Measurements from ENCODE around the gene RDX. TPM values are rescaled to one million over a fixed set of nuclear protein-coding genes. Genes with fewer than 3 reads are reported as not detected.

The RDX gene
- total and polyA plus RNA-seq, 2 experiments from 2014 or later, result 45.2 to 226 TPM

GRCh38 chr11:110148775-110149744 is 147.4 kb downstream of the RDX start:
- no peaks in the 10 kb centered on the region for H3K27me3 ChIP-seq (ENCODE audit: insufficient read depth)
- ATAC-seq, result no peak
- H3K4me1 ChIP-seq (ENCODE audit: insufficient read depth), result 0 out of 2 replicates have a peak, but pooled peaks cover 3% of the 10 kb centered on the region
- Mint-ChIP-seq H3K27me3 (ENCODE audit: insufficient read depth, low read depth, poor library complexity) (no peaks in the 10 kb centered on the region), H3K27ac (peak overlapping the region; percentile 73; the same call in 1 of the 2 replicates), H3K4me1 (peaks cover 15% of the 10 kb centered on the region), H3K4me3 (no peak overlapping the region), H3K36me3 (ENCODE audit: low read depth) (peaks cover 3% of the 10 kb centered on the region; the same call in 1 of the 3 replicates), H3K9me3 (no peaks in the 10 kb centered on the region)
- no peaks in the 10 kb centered on the region for H4K20me1 ChIP-seq (replicated peaks; ENCODE audit: insufficient read depth)
- no peak overlapping the region for H2AFZ ChIP-seq
- H3K27ac ChIP-seq (ENCODE audit: low read depth), result peak overlapping the region; percentile 47; the same call in 1 of the 2 replicates
- no peak overlapping the region for H3K4me2 ChIP-seq
- no peaks in the 10 kb centered on the region for H3K36me3 ChIP-seq (ENCODE audit: insufficient read depth)
- no peak for DNase-seq (ENCODE audit: low spot score)
- H3K4me3 ChIP-seq, result no peak overlapping the region
- H3K79me2 ChIP-seq (replicated peaks; ENCODE audit: insufficient read depth), result 0 out of 2 replicates have a peak, but pooled peaks cover 3% of the 10 kb centered on the region
- no peaks in the 10 kb centered on the region for H3F3A ChIP-seq (replicated peaks; ENCODE audit: low read depth)
- TF ChIP-seq REST (IDR thresholded peaks at IDR 0.05; ENCODE audit: unreplicated experiment), result no peak
- TF ChIP-seq POLR2AphosphoS5 (IDR thresholded peaks at IDR 0.05; ENCODE audit: low read depth), result no peak
- TF ChIP-seq, protein P1, sequence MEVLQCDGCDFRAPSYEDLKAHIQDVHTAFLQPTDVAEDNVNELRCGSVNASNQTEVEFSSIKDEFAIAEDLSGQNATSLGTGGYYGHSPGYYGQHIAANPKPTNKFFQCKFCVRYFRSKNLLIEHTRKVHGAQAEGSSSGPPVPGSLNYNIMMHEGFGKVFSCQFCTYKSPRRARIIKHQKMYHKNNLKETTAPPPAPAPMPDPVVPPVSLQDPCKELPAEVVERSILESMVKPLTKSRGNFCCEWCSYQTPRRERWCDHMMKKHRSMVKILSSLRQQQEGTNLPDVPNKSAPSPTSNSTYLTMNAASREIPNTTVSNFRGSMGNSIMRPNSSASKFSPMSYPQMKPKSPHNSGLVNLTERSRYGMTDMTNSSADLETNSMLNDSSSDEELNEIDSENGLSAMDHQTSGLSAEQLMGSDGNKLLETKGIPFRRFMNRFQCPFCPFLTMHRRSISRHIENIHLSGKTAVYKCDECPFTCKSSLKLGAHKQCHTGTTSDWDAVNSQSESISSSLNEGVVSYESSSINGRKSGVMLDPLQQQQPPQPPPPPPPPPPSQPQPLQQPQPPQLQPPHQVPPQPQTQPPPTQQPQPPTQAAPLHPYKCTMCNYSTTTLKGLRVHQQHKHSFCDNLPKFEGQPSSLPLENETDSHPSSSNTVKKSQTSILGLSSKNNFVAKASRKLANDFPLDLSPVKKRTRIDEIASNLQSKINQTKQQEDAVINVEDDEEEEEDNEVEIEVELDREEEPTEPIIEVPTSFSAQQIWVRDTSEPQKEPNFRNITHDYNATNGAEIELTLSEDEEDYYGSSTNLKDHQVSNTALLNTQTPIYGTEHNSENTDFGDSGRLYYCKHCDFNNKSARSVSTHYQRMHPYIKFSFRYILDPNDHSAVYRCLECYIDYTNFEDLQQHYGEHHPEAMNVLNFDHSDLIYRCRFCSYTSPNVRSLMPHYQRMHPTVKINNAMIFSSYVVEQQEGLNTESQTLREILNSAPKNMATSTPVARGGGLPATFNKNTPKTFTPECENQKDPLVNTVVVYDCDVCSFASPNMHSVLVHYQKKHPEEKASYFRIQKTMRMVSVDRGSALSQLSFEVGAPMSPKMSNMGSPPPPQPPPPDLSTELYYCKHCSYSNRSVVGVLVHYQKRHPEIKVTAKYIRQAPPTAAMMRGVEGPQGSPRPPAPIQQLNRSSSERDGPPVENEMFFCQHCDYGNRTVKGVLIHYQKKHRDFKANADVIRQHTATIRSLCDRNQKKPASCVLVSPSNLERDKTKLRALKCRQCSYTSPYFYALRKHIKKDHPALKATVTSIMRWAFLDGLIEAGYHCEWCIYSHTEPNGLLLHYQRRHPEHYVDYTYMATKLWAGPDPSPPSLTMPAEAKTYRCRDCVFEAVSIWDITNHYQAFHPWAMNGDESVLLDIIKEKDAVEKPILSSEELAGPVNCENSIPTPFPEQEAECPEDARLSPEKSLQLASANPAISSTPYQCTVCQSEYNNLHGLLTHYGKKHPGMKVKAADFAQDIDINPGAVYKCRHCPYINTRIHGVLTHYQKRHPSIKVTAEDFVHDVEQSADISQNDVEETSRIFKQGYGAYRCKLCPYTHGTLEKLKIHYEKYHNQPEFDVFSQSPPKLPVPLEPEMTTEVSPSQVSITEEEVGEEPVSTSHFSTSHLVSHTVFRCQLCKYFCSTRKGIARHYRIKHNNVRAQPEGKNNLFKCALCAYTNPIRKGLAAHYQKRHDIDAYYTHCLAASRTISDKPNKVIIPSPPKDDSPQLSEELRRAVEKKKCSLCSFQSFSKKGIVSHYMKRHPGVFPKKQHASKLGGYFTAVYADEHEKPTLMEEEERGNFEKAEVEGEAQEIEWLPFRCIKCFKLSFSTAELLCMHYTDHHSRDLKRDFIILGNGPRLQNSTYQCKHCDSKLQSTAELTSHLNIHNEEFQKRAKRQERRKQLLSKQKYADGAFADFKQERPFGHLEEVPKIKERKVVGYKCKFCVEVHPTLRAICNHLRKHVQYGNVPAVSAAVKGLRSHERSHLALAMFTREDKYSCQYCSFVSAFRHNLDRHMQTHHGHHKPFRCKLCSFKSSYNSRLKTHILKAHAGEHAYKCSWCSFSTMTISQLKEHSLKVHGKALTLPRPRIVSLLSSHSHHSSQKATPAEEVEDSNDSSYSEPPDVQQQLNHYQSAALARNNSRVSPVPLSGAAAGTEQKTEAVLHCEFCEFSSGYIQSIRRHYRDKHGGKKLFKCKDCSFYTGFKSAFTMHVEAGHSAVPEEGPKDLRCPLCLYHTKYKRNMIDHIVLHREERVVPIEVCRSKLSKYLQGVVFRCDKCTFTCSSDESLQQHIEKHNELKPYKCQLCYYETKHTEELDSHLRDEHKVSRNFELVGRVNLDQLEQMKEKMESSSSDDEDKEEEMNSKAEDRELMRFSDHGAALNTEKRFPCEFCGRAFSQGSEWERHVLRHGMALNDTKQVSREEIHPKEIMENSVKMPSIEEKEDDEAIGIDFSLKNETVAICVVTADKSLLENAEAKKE (CRISPR knock-in tag; IDR thresholded peaks at IDR 0.05), result no peak
- no peak for TF ChIP-seq CREB1 (CRISPR knock-in tag; IDR thresholded peaks at IDR 0.05; ENCODE audit: low read depth)
- TF ChIP-seq ETS1 (IDR thresholded peaks at IDR 0.05), result no peak
- no peak for TF ChIP-seq ZNF114 (CRISPR knock-in tag; IDR thresholded peaks at IDR 0.05)
- TF ChIP-seq EZH2phosphoT487 (IDR thresholded peaks at IDR 0.05; ENCODE audit: unreplicated experiment), result no peak
- no peak for TF ChIP-seq EZH2 (IDR thresholded peaks at IDR 0.05; ENCODE audit: low read depth, unreplicated experiment)
- TF ChIP-seq, protein P2, sequence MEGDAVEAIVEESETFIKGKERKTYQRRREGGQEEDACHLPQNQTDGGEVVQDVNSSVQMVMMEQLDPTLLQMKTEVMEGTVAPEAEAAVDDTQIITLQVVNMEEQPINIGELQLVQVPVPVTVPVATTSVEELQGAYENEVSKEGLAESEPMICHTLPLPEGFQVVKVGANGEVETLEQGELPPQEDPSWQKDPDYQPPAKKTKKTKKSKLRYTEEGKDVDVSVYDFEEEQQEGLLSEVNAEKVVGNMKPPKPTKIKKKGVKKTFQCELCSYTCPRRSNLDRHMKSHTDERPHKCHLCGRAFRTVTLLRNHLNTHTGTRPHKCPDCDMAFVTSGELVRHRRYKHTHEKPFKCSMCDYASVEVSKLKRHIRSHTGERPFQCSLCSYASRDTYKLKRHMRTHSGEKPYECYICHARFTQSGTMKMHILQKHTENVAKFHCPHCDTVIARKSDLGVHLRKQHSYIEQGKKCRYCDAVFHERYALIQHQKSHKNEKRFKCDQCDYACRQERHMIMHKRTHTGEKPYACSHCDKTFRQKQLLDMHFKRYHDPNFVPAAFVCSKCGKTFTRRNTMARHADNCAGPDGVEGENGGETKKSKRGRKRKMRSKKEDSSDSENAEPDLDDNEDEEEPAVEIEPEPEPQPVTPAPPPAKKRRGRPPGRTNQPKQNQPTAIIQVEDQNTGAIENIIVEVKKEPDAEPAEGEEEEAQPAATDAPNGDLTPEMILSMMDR (conservative IDR thresholded peaks at IDR 0.05; ENCODE audit: low read depth in 2 of 2), result no peak
- TF ChIP-seq JUNB (IDR thresholded peaks at IDR 0.05; ENCODE audit: unreplicated experiment), result no peak
- no peak for TF ChIP-seq ZNF331 (CRISPR knock-in tag; IDR thresholded peaks at IDR 0.05; ENCODE audit: low read depth)
- no peak for TF ChIP-seq STAT1 (IDR thresholded peaks at IDR 0.05; ENCODE audit: unreplicated experiment)
- no peak for TF ChIP-seq NANOG (IDR thresholded peaks at IDR 0.05; ENCODE audit: borderline replicate concordance)
- no peaks in the 10 kb centered on the region for H3K9me2 ChIP-seq (ENCODE audit: insufficient read depth)

Measured in GM23338 (cell line).